IMR-90 (cell line): ENCODE data around the gene SERP2. TPM values are rescaled to one million over a fixed set of nuclear protein-coding genes. Genes with fewer than 3 reads are reported as not detected.
A peak's percentile ranks its signal among the peaks of the same experiment; 100 is the strongest.

Experiments used
- ATAC-seq: fragments of 200-7000 bp; cut with Tn5 transposase; 2 replicates; pipeline ENCODE4 v1.9.1; 2020; ENCODE audit warnings: low read depth, mild to moderate bottlenecking, moderate library complexity
- BruUV-seq: library from RNA; stranded (reverse); fragments of 400-500 nt; replicated peaks from 2 replicates; lab custom pipeline; 2021; lab: Mats Ljungman, UMichigan
- CTCF ChIA-PET: fragments of 300-600 bp; formaldehyde crosslinking; extraction: SDS; loops from one replicate; lab custom pipeline; 2021; ENCODE audit warnings: antibody characterized with exemption; lab: Yijun Ruan, JAX
- POLR2A ChIA-PET: fragments of 300-600 bp; sonication (Branson Sonifier 250); formaldehyde crosslinking; loops from one replicate; lab custom pipeline; 2022; ENCODE audit warnings: antibody characterized with exemption; ENCODE audit not compliant: unreplicated experiment; lab: Charles Lee
- DNase-seq: peaks from one replicate; pipeline ENCODE4 v3.0.0; 2013
- H2AFZ ChIP-seq: replicated peaks from 2 replicates; pipeline ENCODE3; 2013; ENCODE audit warnings: low read length, mild to moderate bottlenecking; ENCODE audit not compliant: poor library complexity
- H2AK5ac ChIP-seq: 2 replicates; pipeline ENCODE4 v1.6.1; 2013; ENCODE audit warnings: low read depth, low read length, inconsistent platforms
- H2AK9ac ChIP-seq: replicated peaks from 2 replicates; pipeline ENCODE3; 2013; ENCODE audit warnings: mild to moderate bottlenecking, low read depth, low read length, moderate library complexity; ENCODE audit not compliant: poor library complexity
- H2BK120ac ChIP-seq: 2 replicates; pipeline ENCODE4 v1.6.1; 2013; ENCODE audit warnings: low read depth, low read length, inconsistent platforms
- H2BK15ac ChIP-seq: 3 replicates; pipeline ENCODE4 v1.6.1; 2013; ENCODE audit warnings: low read depth, low read length, inconsistent platforms
- H2BK20ac ChIP-seq: 2 replicates; pipeline ENCODE4 v1.6.1; 2013; ENCODE audit warnings: low read depth, mild to moderate bottlenecking, inconsistent platforms, low read length, moderate library complexity
- H2BK5ac ChIP-seq: 2 replicates; pipeline ENCODE4 v1.6.1; 2013; ENCODE audit warnings: mild to moderate bottlenecking, low read depth, low read length, inconsistent platforms; ENCODE audit not compliant: poor library complexity, severe bottlenecking
- H3K14ac ChIP-seq: replicated peaks from 2 replicates; pipeline ENCODE4 v1.6.1; 2013; ENCODE audit warnings: low read depth, low read length, inconsistent platforms
- H3K18ac ChIP-seq: 2 replicates; pipeline ENCODE4 v1.6.1; 2013; ENCODE audit warnings: low read depth, low read length, control low read depth
- H3K23ac ChIP-seq: 2 replicates; pipeline ENCODE4 v1.6.1; 2013; ENCODE audit warnings: low read depth, low read length, inconsistent platforms
- H3K27ac ChIP-seq: 2 replicates; pipeline ENCODE4 v1.5.1; 2013; ENCODE audit warnings: mild to moderate bottlenecking, control low read depth, low read length; ENCODE audit not compliant: insufficient read depth
- H3K27me3 ChIP-seq: 2 replicates; pipeline ENCODE4 v1.6.1; 2013; ENCODE audit warnings: low read length; ENCODE audit not compliant: control insufficient read depth, insufficient read depth
- H3K36me3 ChIP-seq: 2 replicates; pipeline ENCODE4 v1.6.1; 2013; ENCODE audit warnings: low read length, mixed read lengths; ENCODE audit not compliant: control insufficient read depth, insufficient read depth
- H3K4ac ChIP-seq: 2 replicates; pipeline ENCODE4 v1.6.1; 2013; ENCODE audit warnings: low read depth, low read length, inconsistent platforms
- H3K4me1 ChIP-seq: 2 replicates; pipeline ENCODE4 v1.6.1; 2013; ENCODE audit warnings: low read length, mixed read lengths; ENCODE audit not compliant: control insufficient read depth, insufficient read depth
- H3K4me2 ChIP-seq: 2 replicates; pipeline ENCODE4 v1.6.1; 2013; ENCODE audit warnings: low read depth, mild to moderate bottlenecking, control low read depth, low read length, moderate library complexity
- H3K4me3 ChIP-seq: 2 replicates; pipeline ENCODE4 v1.5.1; 2013; ENCODE audit warnings: low read depth, mild to moderate bottlenecking, control low read depth, low read length, moderate library complexity; ENCODE audit not compliant: insufficient read depth
- H3K56ac ChIP-seq: 2 replicates; pipeline ENCODE4 v1.6.1; 2013; ENCODE audit warnings: low read length, inconsistent platforms; ENCODE audit not compliant: insufficient read depth; ENCODE audit errors: extremely low read depth
- H3K79me1 ChIP-seq, 2 experiments: 2 replicates each; pipeline ENCODE4 v1.6.1; 2013; ENCODE audit warnings: low read length in 2 of 2, inconsistent platforms in 1 of 2, low read depth in 1 of 2
- H3K9ac ChIP-seq: 2 replicates; pipeline ENCODE4 v1.6.1; 2013; ENCODE audit warnings: low read depth, low read length, control low read depth
- H3K9me1 ChIP-seq: 2 replicates; pipeline ENCODE4 v1.6.1; 2013; ENCODE audit warnings: low read length, inconsistent platforms; ENCODE audit not compliant: insufficient read depth
- H3K9me3 ChIP-seq: 2 replicates; pipeline ENCODE4 v1.6.1; 2013; ENCODE audit warnings: low read length; ENCODE audit not compliant: control insufficient read depth, insufficient read depth
- H4K20me1 ChIP-seq: 2 replicates; pipeline ENCODE4 v1.6.1; 2013; ENCODE audit warnings: low read length, inconsistent platforms; ENCODE audit not compliant: insufficient read depth
- H4K5ac ChIP-seq: 2 replicates; pipeline ENCODE4 v1.6.1; 2013; ENCODE audit warnings: mild to moderate bottlenecking, low read depth, low read length, control low read depth
- H4K8ac ChIP-seq, 2 experiments: 2 replicates each; pipeline ENCODE4 v1.6.1; 2013; ENCODE audit warnings: low read depth in 2 of 2, low read length in 2 of 2, control low read depth in 1 of 2, inconsistent platforms in 1 of 2
- H4K91ac ChIP-seq: 2 replicates; pipeline ENCODE4 v1.6.1; 2013; ENCODE audit warnings: low read depth, low read length, inconsistent platforms; ENCODE audit not compliant: insufficient read depth
- CEBPB ChIP-seq: IDR thresholded peaks from 2 replicates; pipeline ENCODE4 v1.6.1; 2012; ENCODE audit warnings: low read depth, low read length, improper control_type of control experiment
- POLR2A ChIP-seq: IDR thresholded peaks from 2 replicates; pipeline ENCODE4 v1.6.1; 2012; ENCODE audit warnings: mild to moderate bottlenecking, low read depth, low read length
- WGBS, 2 experiments: methylation state at CpG; one replicate each; pipeline versions ENCODE4 v1.1.5 to v1.1.7; 2013; ENCODE audit warnings: missing lambda C conversion rate in 2 of 2; ENCODE audit not compliant: insufficient read length in 1 of 2; ENCODE audit errors: extremely low coverage in 2 of 2; 5-methylcytosine and 5-hydroxymethylcytosine counted together
- dilution Hi-C: fragments of 300-500 bp; cut with HindIII; formaldehyde crosslinking; loops from one replicate; pipeline ENCODE4 v1.14.3; 2018; ENCODE audit warnings: low sequenced_read_pairs; ENCODE audit not compliant: unreplicated experiment
- in situ Hi-C: fragments of 300-500 bp; cut with MboI; formaldehyde crosslinking; loops from 3 replicates; pipeline ENCODE4 v1.14.3; 2019; ENCODE audit warnings: low sequenced_read_pairs, inconsistent platforms, mixed read lengths
- intact Hi-C: fragments of 100-400 bp; cut with micrococcal nuclease; formaldehyde crosslinking; loops from 2 replicates; pipeline ENCODE4 v1.10.0; 2022
- polyA plus RNA-seq, 3 experiments: library from polyadenylated mRNA; depleted of rRNA; stranded (reverse); fragments of >200 nt; gene quantifications; 2 replicates each; pipeline ENCODE4 v1.2.3, GENCODE V29; 2012; ENCODE audit warnings: low replicate concordance in 1 of 3
- total RNA-seq: library from RNA; depleted of rRNA; stranded (reverse); fragments of >200 nt; gene quantifications from 2 replicates; pipeline ENCODE4 v1.2.3, GENCODE V29; 2012

SERP2 gene
- total and polyA plus RNA-seq, 2 of the 4 experiments (the other 2 are of a cell fraction), result 0.54 to 1.4 TPM

DNA sequence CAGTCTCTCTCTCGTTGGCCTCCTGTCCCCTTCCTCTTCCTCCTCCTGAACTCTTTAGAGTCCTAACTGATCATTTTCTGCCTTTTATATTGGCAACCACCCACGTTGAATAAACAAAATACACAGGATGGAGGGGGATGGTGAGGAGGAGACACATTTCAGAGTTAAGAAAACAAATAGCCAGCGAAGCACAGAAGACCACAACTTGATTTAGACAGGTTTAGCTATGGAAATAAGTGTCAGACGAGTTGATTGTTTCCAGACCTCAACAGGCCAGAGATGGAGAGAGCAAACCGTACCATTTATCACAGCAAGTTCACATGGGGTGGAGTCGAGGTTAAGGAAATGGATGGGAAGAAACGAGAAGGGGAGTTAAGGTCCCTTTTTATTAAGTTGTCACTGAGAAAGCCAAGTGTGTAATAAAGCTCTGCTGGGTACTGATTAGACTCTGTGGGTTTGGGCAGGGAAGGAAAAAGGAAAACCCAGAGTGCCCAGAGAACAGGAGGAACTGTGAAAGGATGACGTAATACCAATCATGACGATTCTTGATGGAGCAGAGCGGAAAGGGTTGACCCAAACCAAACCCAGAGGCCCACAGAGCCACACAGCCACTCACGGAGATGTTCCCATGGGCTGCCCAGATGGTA, 11.1 kb upstream of the SERP2 start:
- TF ChIP-seq CEBPB (peak; percentile 53), POLR2A (no peak)
- dilution Hi-C loops, result no loop called here
- H3K18ac ChIP-seq, result no peak overlapping the region
- CTCF ChIA-PET, result no interaction called here
- H2AK9ac ChIP-seq, result no peak overlapping the region
- H3K23ac ChIP-seq, result peak overlapping the region; percentile 64; the same call in 1 of the 2 replicates
- 0 out of 3 replicates have a peak overlapping the region, but pooled peaks have one; percentile 11 for H2BK15ac ChIP-seq
- in situ Hi-C loops, result no loop called here
- 0 out of 2 replicates have a peak overlapping the region, but pooled peaks have one; percentile 39 for H2BK20ac ChIP-seq
- H3K27ac ChIP-seq, result no peak overlapping the region
- no peak overlapping the region for H3K9ac ChIP-seq
- H3K79me1 ChIP-seq, result no peaks in the 10 kb centered on the region
- H2BK5ac ChIP-seq, result no peak overlapping the region
- H2AK5ac ChIP-seq, result peak overlapping the region; percentile 8
- H4K5ac ChIP-seq, result no peak overlapping the region
- no peak overlapping the region for H2BK120ac ChIP-seq
- WGBS, 2 experiments, result no CpG with 5 or more reads among the region's 11 CpGs
- no peak overlapping the region for H4K8ac ChIP-seq
- no peaks in the 10 kb centered on the region for H3K36me3 ChIP-seq
- no peak overlapping the region for H4K91ac ChIP-seq
- H3K27me3 ChIP-seq, result no peaks in the 10 kb centered on the region
- DNase-seq (no peak), ATAC-seq (no peak)
- no TSS peak for BruUV-seq
- H3K4me3 ChIP-seq, result no peak overlapping the region
- H2AFZ ChIP-seq, result no peak overlapping the region
- POLR2A ChIA-PET, result no interaction called here
- no peaks in the 10 kb centered on the region for H3K9me3 ChIP-seq
- H3K4me1 ChIP-seq, result peaks cover 4% of the 10 kb centered on the region; the same call in 1 of the 2 replicates
- no peaks in the 10 kb centered on the region for H4K20me1 ChIP-seq
- peaks cover 13% of the 10 kb centered on the region for H3K9me1 ChIP-seq
- H3K4me2 ChIP-seq, result no peak overlapping the region
- H3K14ac ChIP-seq, result 0 out of 2 replicates have a peak overlapping the region, but pooled peaks have one; percentile 7
- H3K4ac ChIP-seq, result no peak overlapping the region
- no peak overlapping the region for H3K56ac ChIP-seq
- intact Hi-C loops, result no loop called here
